Measurements from ENCODE around the gene TRIM71. TPM values are rescaled to one million over a fixed set of nuclear protein-coding genes. Genes with fewer than 3 reads are reported as not detected.
"Not testable (repeated sequence)": the region's sequence is repeated elsewhere in the genome, so short reads cannot be mapped to it uniquely, and the experiment has no call there.

The TRIM71 gene
- total RNA-seq, 2 donors from 2014 or later = not detected

DNA sequence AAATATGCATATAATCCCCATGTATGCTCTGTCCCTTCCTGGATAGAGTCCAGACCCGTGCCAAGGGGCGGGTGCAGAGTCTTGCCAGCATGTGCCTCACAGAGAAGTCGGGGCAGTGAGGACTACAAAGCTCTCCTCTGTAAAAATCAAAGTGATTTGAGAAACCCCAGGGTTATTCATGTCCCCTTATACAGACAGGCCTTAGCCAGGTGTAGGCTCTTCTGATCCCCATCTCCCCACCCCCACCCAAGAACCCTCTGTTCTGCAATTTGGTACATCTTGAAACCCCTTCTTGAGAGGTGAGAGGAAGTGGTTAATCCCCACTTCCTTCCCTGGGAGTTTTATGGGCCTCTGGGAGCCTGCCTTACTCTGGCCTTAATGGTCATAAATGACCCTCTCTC lies 24.7 kb downstream of the TRIM71 start:
- no peaks in the 10 kb centered on the region for H3K36me3 Mint-ChIP-seq
- H3K27ac Mint-ChIP-seq = no peak overlapping the region
- H3K4me3 Mint-ChIP-seq = no peak overlapping the region
- ATAC-seq = no peak
- no peaks in the 10 kb centered on the region for H3K9me3 Mint-ChIP-seq
- DNase-seq (ENCODE audit: low spot score) = no peak
- H3K27me3 Mint-ChIP-seq = peaks cover 0 to 2% of the 10 kb centered on the region in 2 donors
- H3K4me1 Mint-ChIP-seq (ENCODE audit: low read depth in 2 of 2) = peaks cover 0 to 2% of the 10 kb centered on the region in 2 donors

DNA sequence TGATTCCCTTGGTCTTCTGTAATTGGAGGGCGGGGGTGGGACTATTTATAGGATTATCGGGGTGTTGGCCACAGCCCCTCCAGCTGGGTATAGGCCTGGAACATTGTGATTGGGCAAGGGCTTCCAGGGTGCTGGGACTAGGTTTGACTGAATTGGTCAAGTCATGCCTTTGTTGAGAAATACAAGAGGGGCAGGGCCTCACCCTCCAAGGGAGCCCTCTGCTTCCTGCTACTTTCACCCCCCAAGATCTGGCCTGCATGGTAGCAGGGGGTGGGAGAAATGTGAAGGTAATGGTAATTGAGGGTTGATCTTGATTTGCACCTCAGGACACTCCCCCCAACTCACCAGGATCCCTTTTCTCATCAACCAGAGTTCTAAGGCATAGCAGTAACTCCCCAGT lies 25.2 kb downstream of the TRIM71 start:
- no peaks in the 10 kb centered on the region for H3K36me3 Mint-ChIP-seq
- H3K4me1 Mint-ChIP-seq (ENCODE audit: low read depth in 2 of 2) = peaks cover 0 to 2% of the 10 kb centered on the region in 2 donors
- no peak for DNase-seq (ENCODE audit: low spot score)
- no peak for ATAC-seq
- H3K27ac Mint-ChIP-seq = no peak overlapping the region
- peaks cover 0 to 2% of the 10 kb centered on the region in 2 donors for H3K27me3 Mint-ChIP-seq
- H3K4me3 Mint-ChIP-seq = no peak overlapping the region
- H3K9me3 Mint-ChIP-seq = no peaks in the 10 kb centered on the region

DNA sequence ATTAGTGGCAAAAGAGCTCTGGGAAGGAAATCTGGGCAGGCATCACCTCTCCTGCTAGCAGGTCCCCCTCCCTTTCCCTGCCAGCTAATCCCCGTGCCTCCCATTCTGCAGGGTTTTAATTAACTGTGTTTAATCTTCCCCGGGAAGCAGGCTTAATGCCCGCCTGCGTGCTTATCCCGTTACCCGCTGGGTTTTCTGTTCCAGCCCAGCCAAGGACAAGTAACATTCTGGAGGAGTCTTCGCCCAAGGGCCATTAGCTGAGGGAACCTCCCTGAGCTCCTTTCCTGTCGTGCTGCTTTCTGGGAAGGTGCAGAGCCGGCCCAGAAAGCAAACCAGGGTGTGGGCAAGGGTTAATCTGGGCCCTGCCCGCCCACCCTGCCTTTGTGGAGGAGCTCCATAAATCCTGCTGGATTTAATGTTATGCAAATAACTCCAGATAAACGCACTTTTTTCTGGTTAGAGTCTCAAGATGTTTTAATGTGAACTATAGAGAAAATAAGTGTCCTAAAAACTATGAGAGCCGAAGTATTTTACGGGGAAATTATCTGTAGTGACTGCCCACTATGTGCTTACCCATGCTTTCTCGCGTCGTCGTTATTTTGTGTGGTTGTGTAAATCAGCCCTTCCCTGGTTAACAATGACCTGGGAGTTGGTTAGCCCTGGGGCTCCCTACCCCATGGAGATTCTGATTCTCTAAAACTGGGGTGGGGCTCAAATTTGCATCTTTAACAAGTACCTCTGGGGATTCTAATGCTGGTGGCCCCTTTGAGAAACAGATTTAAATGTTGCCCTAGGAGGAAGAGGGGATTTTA lies 25.9 kb downstream of the TRIM71 start:
- Mint-ChIP-seq H3K27me3 (peaks cover 0 to 2% of the 10 kb centered on the region in 2 donors), H3K27ac (no peak overlapping the region), H3K36me3 (no peaks in the 10 kb centered on the region), H3K4me1 (ENCODE audit: low read depth in 2 of 2) (peaks cover 0 to 2% of the 10 kb centered on the region in 2 donors), H3K4me3 (no peak overlapping the region), H3K9me3 (no peaks in the 10 kb centered on the region)
- ATAC-seq (no peak), DNase-seq (ENCODE audit: low spot score) (no peak)

DNA sequence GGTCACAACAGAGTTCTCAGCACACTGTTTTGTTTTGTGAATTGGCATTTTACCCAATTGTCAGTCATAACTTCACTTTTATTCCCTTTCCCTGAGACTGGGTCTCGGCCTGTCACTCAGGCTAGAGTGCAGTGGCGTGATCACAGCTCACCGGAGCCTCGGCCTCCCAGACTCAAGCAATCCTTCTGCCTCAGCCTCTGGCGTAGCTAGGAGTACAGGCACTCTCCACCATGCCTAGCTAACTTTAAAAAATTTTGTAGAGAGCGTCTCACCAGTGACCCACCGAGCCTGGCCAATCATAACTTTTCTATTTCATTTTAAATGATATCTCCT lies 26.5 kb downstream of the TRIM71 start:
- H3K9me3 Mint-ChIP-seq = no peaks in the 10 kb centered on the region
- H3K4me1 Mint-ChIP-seq (ENCODE audit: low read depth in 2 of 2) = peaks cover 0 to 2% of the 10 kb centered on the region in 2 donors
- DNase-seq (ENCODE audit: low spot score) = no peak
- no peak for ATAC-seq
- no peak overlapping the region for H3K4me3 Mint-ChIP-seq
- no peak overlapping the region for H3K27ac Mint-ChIP-seq
- peaks cover 0 to 2% of the 10 kb centered on the region in 2 donors for H3K27me3 Mint-ChIP-seq
- no peaks in the 10 kb centered on the region for H3K36me3 Mint-ChIP-seq

DNA sequence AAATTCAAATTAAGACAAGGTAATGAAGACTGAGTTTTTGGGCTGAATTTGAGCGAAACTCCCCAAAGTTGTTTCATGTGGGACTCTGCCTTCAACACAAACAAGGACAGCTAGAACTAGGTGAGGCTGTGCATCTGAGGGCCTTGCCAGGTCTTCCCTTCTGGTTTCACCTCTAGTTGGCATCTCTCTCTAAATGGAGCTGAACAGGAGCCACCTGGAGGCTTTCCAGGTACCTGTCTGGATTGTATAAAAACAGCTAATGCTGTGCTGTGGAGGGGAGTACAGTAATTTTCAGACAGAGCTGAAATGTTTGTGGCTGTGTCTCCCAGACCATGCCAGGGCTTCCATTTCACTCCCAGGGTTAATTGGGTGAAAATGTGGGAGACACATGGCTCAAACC lies 27.1 kb downstream of the TRIM71 start:
- no peaks in the 10 kb centered on the region for H3K9me3 Mint-ChIP-seq
- H3K36me3 Mint-ChIP-seq = no peaks in the 10 kb centered on the region

DNA sequence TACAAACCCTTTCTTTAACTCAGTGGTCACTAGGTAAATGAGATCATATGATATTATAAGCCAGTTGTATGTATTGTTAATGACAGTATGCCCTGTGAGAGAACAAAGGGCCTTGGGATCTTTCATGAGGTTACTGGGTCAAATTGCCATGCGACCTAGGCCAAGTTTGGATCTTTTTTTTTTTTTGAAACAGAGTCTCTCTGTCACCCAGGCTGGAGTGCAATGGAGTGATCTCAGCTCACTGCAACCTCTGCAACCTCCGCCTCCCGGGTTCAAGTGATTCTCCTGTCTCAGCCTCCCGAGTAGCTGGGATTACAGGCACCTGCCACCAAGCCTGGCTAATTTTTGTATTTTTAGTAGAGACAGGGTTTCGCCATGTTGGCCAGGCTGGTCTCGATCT lies 27.7 kb downstream of the TRIM71 start:
- H3K36me3 Mint-ChIP-seq; H3K4me1 Mint-ChIP-seq (ENCODE audit: low read depth in 2 of 2); ATAC-seq; H3K4me3 Mint-ChIP-seq; DNase-seq (ENCODE audit: low spot score); H3K9me3 Mint-ChIP-seq; H3K27ac Mint-ChIP-seq; H3K27me3 Mint-ChIP-seq: not testable (repeated sequence)

More for the DNA sequence above, 27.1 kb downstream of the TRIM71 start:
- Mint-ChIP-seq H3K4me3 (no peak overlapping the region), H3K4me1 (ENCODE audit: low read depth in 2 of 2) (peaks cover 0 to 2% of the 10 kb centered on the region in 2 donors), H3K27ac (no peak overlapping the region), H3K27me3 (peaks cover 0 to 2% of the 10 kb centered on the region in 2 donors)
- ATAC-seq = peak in 1 of 2 donors; percentile 30
- DNase-seq (ENCODE audit: low spot score) = no peak

DNA sequence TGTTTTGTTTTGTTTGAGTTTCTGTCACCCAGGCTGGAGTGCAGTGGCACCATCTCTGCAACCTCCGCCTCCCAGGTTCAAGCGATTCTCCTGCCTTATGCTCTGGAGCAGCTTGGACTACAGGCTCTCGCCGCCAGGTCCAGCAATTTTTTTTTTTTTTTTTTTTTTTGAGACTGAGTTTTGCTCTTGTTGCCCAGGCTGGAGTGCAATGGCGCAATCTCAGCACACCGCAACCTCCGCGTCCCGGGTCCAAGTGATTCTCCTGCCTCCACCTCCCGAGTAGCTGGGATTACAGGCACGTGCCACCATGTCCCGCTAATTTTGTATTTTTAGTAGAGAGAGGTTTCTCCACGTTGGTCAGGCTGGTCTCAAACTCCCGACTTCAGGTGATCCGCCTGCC lies 29.2 kb downstream of the TRIM71 start:
- not testable (repeated sequence) for H3K9me3 Mint-ChIP-seq; H3K36me3 Mint-ChIP-seq; H3K27me3 Mint-ChIP-seq; DNase-seq (ENCODE audit: low spot score); ATAC-seq; H3K27ac Mint-ChIP-seq; H3K4me1 Mint-ChIP-seq (ENCODE audit: low read depth in 2 of 2); H3K4me3 Mint-ChIP-seq

DNA sequence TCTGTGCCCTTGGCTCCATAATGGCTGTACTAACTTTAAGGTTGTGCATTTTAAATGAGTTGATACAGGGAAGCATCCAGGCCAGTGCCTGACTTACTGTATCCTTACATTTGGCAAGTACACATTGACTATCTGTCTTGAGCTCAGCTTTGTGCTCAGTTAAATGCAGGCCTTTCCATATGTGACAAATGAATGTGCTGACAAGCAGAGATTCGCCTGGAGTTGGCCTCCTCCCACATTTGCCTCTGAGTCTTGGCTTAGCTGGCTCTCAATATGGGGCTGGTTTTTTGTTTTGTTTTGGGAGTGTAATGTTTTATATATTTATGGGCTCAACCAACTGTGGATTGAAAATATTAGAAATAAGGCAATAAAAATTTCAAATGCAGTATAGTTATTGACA lies 29.7 kb downstream of the TRIM71 start:
- Mint-ChIP-seq H3K27ac (no peak overlapping the region), H3K36me3 (no peaks in the 10 kb centered on the region), H3K27me3 (peaks cover 0 to 2% of the 10 kb centered on the region in 2 donors), H3K4me3 (no peak overlapping the region), H3K9me3 (no peaks in the 10 kb centered on the region), H3K4me1 (ENCODE audit: low read depth in 2 of 2) (no peaks in the 10 kb centered on the region)
- ATAC-seq (no peak), DNase-seq (ENCODE audit: low spot score) (no peak)

DNA sequence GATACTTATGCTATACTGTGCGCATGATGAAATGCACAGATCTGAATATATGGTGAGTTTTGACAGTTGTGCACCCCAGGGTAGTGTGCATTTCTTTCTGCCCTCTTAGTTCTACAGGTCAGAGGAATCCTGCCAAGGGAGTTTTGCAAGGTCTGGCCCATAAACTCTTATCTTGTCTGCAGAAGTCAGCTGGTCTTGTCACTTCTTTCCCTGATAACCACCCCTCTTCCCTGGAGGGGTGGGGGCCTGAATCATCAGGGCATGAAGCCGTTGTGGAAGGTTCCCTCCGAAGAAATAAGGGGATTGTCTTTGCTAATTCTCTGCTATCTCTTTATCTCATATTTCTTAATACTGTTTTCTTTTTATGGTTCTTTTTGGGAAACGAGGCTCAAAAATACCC lies 30.4 kb downstream of the TRIM71 start:
- Mint-ChIP-seq H3K4me3 (no peak overlapping the region), H3K4me1 (ENCODE audit: low read depth in 2 of 2) (no peaks in the 10 kb centered on the region), H3K27me3 (peaks cover 0 to 2% of the 10 kb centered on the region in 2 donors), H3K36me3 (no peaks in the 10 kb centered on the region), H3K9me3 (no peaks in the 10 kb centered on the region), H3K27ac (no peak overlapping the region)
- ATAC-seq = no peak
- DNase-seq (ENCODE audit: low spot score) = no peak

DNA sequence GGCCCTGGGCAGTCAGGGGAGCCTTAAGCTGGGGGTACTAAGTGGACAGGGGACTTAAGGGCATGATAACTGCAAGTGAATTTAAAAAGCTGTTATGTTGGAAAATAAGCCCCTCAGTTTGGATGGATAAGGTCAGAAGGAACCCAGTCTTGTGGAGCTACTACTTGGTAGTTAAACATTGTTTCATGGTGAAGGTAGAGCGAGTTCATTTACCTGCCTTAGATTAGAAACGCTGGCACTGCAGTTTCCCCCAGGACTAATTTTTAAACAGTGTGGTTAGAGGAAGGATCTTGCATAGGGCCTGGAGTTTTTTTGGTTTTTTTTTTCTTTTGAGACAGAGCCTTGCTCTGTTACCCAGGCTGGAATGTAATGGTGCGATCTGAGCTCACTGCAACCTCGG lies 31.2 kb downstream of the TRIM71 start:
- Mint-ChIP-seq H3K4me3 (no peak overlapping the region), H3K27me3 (peaks cover 0 to 5% of the 10 kb centered on the region in 2 donors), H3K4me1 (ENCODE audit: low read depth in 2 of 2) (no peaks in the 10 kb centered on the region), H3K9me3 (no peaks in the 10 kb centered on the region), H3K27ac (no peak overlapping the region), H3K36me3 (no peaks in the 10 kb centered on the region)
- ATAC-seq (no peak), DNase-seq (ENCODE audit: low spot score) (no peak)

DNA sequence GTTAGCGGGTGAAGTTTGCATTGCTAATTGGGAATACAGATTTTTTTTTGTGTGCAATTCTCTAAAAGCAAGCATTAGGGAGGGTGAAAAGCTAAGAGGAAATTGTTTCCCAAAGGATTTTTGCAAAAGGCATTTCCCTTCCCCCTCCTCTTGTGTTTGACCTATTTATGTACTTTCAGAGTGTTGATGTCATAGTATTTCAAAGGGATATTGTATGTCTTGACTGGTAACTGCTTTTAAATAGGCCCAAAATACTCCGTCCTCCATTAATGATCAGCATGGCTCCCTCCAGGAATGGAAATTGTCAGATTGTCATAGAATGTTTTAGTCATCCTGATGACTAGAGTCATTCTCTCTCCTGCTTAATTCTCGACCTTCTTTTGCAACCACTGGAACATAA lies 32.4 kb downstream of the TRIM71 start:
- no peaks in the 10 kb centered on the region for H3K9me3 Mint-ChIP-seq
- H3K4me3 Mint-ChIP-seq = no peak overlapping the region
- no peaks in the 10 kb centered on the region for H3K36me3 Mint-ChIP-seq
- ATAC-seq = no peak
- no peaks in the 10 kb centered on the region for H3K4me1 Mint-ChIP-seq (ENCODE audit: low read depth in 2 of 2)
- no peak for DNase-seq (ENCODE audit: low spot score)
- peaks cover 0 to 7% of the 10 kb centered on the region in 2 donors for H3K27me3 Mint-ChIP-seq
- H3K27ac Mint-ChIP-seq = no peak overlapping the region

DNA sequence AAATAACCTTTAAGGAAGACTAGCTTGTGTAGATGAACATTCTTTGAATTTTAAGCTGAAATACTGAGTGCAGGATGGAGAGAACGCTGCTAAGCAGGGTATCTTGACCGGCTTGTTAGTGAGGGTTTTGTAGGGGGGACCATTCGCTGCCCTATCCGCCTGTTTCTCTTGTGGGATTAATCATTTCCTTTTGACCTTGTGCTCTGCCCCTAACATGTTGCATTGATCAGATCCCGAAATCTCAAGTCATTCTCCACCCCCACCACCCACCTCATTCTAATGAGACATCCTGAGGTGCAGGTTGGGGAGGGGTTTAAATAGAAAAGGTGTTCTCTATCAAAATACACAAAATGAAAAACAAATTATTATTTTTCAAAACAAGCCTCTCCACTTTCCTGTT lies 32.8 kb downstream of the TRIM71 start:
- no peak overlapping the region for H3K4me3 Mint-ChIP-seq
- no peak overlapping the region for H3K27ac Mint-ChIP-seq
- no peaks in the 10 kb centered on the region for H3K9me3 Mint-ChIP-seq
- no peak for ATAC-seq
- H3K27me3 Mint-ChIP-seq = peaks cover 0 to 7% of the 10 kb centered on the region in 2 donors
- no peaks in the 10 kb centered on the region for H3K36me3 Mint-ChIP-seq
- DNase-seq (ENCODE audit: low spot score) = no peak
- no peaks in the 10 kb centered on the region for H3K4me1 Mint-ChIP-seq (ENCODE audit: low read depth in 2 of 2)

DNA sequence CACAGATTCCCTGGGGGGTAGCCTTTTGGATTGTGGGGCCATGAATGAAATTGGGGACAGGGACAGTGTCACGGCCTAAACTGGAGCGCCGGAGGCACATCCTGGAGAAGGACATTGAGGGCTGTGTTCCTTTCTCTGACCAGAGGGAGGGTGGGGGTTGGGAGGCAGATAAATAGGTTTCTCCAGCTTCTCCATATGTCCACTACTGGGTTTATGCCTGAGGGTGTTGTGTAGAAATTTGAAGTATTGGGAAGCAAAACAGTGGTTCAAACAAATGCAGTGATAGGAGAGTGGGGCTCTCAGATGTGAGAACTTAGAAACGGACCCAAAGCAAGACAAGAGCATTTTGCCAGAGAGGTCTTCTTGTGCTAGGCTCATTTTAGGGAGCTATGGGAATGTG lies 34.3 kb downstream of the TRIM71 start:
- ATAC-seq (no peak), DNase-seq (ENCODE audit: low spot score) (no peak)
- Mint-ChIP-seq H3K9me3 (no peaks in the 10 kb centered on the region), H3K36me3 (no peaks in the 10 kb centered on the region), H3K4me3 (no peak overlapping the region), H3K4me1 (ENCODE audit: low read depth in 2 of 2) (no peaks in the 10 kb centered on the region), H3K27ac (no peak overlapping the region), H3K27me3 (peaks cover 0 to 5% of the 10 kb centered on the region in 2 donors)

DNA sequence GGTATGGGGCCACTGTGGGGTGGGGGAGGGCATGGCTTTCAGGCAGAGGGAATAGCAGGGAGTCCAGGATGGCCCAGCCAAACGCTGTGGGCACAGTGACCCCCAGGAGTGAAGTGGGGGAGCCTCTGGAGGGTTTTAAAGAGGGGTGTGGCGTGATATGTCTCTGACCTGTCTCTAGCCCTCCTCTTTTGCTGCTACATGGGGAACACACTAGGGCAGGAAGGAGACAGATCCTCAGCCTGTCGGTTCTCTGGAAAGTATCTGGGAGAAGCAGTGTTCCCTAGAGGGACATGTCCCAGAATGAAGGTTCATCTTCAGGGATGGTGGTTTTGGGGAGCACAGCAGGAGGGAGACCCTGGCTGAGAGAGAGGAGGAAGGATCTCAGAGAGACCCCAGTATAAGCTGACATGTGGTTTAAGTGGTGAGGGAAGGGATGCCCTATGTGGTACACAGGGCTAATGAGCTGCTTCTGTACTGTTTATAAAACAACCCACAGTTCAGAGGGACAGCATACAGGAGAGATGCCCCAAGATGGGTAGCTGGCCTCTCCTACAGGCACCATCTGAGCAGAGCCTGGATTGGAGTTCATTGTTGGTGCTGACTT lies 37.7 kb downstream of the TRIM71 start:
- Mint-ChIP-seq H3K4me3 (no peak overlapping the region), H3K9me3 (no peaks in the 10 kb centered on the region), H3K4me1 (ENCODE audit: low read depth in 2 of 2) (no peaks in the 10 kb centered on the region), H3K36me3 (no peaks in the 10 kb centered on the region), H3K27ac (no peak overlapping the region), H3K27me3 (peaks cover 0 to 5% of the 10 kb centered on the region in 2 donors)
- ATAC-seq (no peak), DNase-seq (ENCODE audit: low spot score) (no peak)
